Muscle layer of duodenum (tissue), 2 donors: Measurements from ENCODE around the gene PCBP3.

Source experiments
- H3K27ac ChIP-seq: one replicate; pipeline ENCODE4 v1.7.0; 2013; ENCODE audit warnings: mild to moderate bottlenecking, low read length
- H3K27me3 ChIP-seq: one replicate; pipeline ENCODE4 v1.7.0; 2013; ENCODE audit warnings: low read depth, mild to moderate bottlenecking, control low read depth, low read length
- H3K36me3 ChIP-seq, 2 donors: one replicate each; pipeline ENCODE4 v1.7.0; 2013; ENCODE audit warnings: low read length in 2 of 2, control low read depth in 1 of 2, mild to moderate bottlenecking in 1 of 2; ENCODE audit not compliant: insufficient read depth in 2 of 2, control insufficient read depth in 1 of 2
- H3K4me1 ChIP-seq, 2 donors: one replicate each; pipeline ENCODE4 v1.7.0; 2013; ENCODE audit warnings: low read length in 2 of 2, mild to moderate bottlenecking in 2 of 2, control low read depth in 1 of 2, moderate library complexity in 1 of 2; ENCODE audit not compliant: insufficient read depth in 2 of 2, control insufficient read depth in 1 of 2
- H3K4me3 ChIP-seq, 2 donors: one replicate each; pipeline ENCODE4 v1.7.0; 2013; ENCODE audit warnings: low read length in 2 of 2, low read depth in 1 of 2, mild to moderate bottlenecking in 1 of 2
- H3K9me3 ChIP-seq, 2 donors: one replicate each; pipeline ENCODE4 v1.7.0; 2013; ENCODE audit warnings: low read length in 2 of 2, control low read depth in 1 of 2, mild to moderate bottlenecking in 1 of 2; ENCODE audit not compliant: control insufficient read depth in 1 of 2
- donor health status: healthy.

PCBP3 gene

DNA sequence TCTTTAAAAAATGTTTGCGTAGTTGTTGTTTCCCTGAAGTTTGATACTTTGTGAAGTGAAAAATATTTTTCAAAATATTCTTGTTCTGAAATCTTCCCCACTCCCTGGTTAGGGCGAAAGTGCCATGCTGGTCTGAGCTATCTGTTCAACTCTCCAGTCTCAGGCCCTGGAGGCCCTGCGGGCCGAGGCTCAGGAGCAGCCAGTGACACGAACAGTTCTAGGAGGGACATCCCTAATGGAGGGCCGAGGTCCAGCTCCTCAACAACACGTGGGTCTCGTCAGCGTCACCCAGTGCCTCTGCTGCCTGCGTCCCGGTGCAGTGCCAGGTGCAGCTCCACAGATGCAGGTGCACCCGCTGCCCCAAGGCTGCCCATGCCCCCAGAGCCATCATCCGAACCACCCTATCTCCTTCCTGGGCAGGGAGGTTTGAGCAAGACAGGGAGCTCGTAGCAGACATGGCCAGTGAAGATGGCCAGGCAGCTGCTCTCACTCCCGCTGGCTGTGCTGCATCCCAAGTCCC is 268.3 kb downstream of the PCBP3 start:
- H3K4me1 ChIP-seq, result no peaks in the 10 kb centered on the region
- no peaks in the 10 kb centered on the region for H3K9me3 ChIP-seq
- no peak overlapping the region for H3K27ac ChIP-seq
- H3K36me3 ChIP-seq, result no peaks in the 10 kb centered on the region
- H3K27me3 ChIP-seq, result no peaks in the 10 kb centered on the region
- H3K4me3 ChIP-seq, result no peak overlapping the region

- H3K27ac ChIP-seq, result no peak overlapping the region
- no peaks in the 10 kb centered on the region for H3K36me3 ChIP-seq
- no peaks in the 10 kb centered on the region for H3K4me1 ChIP-seq
- H3K4me3 ChIP-seq, result no peak overlapping the region
- no peaks in the 10 kb centered on the region for H3K9me3 ChIP-seq
- no peaks in the 10 kb centered on the region for H3K27me3 ChIP-seq
Observed at GRCh38 chr21:45912611-45913417, 269.3 kb downstream of the PCBP3 start.

DNA sequence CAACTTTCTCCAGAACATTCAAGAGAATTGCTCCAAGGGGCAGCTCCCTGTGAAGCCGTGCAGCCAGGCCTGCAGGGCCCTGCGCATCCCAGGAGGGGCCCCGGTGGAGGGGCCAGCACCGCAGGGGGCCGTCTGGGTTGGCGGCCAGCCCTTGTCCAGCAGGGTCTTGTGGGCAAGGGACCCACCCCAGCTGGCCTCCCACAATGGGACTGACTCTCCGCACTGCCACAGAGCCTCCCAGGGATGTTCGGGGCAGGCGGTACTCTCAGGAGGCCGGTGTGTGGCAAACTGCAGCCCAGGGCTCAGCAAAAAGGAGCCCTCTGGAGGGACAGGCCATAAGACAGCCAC is 269.9 kb downstream of the PCBP3 start:
- Histone ChIP-seq H3K36me3 (no peaks in the 10 kb centered on the region), H3K4me3 (no peak overlapping the region), H3K27ac (no peak overlapping the region), H3K4me1 (no peaks in the 10 kb centered on the region), H3K9me3 (no peaks in the 10 kb centered on the region), H3K27me3 (no peaks in the 10 kb centered on the region)

GRCh38 chr21:45913886-45914285 is 270.4 kb downstream of the PCBP3 start:
- H3K36me3 ChIP-seq, result no peaks in the 10 kb centered on the region
- no peak overlapping the region for H3K4me3 ChIP-seq
- H3K9me3 ChIP-seq, result no peaks in the 10 kb centered on the region
- no peaks in the 10 kb centered on the region for H3K27me3 ChIP-seq
- no peak overlapping the region for H3K27ac ChIP-seq
- no peaks in the 10 kb centered on the region for H3K4me1 ChIP-seq

DNA sequence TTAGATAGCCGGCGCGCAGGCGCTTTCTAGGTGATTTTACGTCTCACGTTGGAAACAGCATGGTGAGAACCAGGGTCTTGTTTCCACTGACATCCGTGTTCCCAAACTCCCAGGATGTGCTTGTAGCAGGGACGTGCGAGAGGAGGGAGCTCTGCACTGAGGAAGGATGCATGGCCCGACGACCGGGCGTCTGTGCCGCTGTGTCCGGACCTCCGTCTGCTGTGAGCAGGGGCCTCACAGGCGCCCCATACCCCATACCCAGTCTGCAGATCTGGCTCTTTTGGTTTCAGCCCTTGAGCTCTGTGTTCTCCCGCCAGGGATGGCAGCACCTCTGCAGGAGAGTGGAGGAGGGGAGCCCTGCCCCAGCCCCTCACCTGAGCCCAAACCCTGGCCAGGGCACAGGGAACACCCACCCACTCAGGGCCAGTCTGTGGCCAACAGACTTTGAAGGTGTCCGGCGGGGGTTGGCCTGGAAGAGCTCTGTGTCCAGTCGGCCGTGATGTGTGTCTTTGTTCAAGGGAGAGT is 270.9 kb downstream of the PCBP3 start:
- Histone ChIP-seq H3K4me1 (no peaks in the 10 kb centered on the region), H3K9me3 (no peaks in the 10 kb centered on the region), H3K27me3 (no peaks in the 10 kb centered on the region), H3K36me3 (no peaks in the 10 kb centered on the region), H3K4me3 (no peak overlapping the region), H3K27ac (no peak overlapping the region)

- H3K27me3 ChIP-seq, result no peaks in the 10 kb centered on the region
- no peaks in the 10 kb centered on the region for H3K36me3 ChIP-seq
- H3K4me1 ChIP-seq, result no peaks in the 10 kb centered on the region
- no peaks in the 10 kb centered on the region for H3K9me3 ChIP-seq
- H3K27ac ChIP-seq, result no peak overlapping the region
- no peak overlapping the region for H3K4me3 ChIP-seq
Observed at GRCh38 chr21:45916011-45916840, 272.7 kb downstream of the PCBP3 start.

DNA sequence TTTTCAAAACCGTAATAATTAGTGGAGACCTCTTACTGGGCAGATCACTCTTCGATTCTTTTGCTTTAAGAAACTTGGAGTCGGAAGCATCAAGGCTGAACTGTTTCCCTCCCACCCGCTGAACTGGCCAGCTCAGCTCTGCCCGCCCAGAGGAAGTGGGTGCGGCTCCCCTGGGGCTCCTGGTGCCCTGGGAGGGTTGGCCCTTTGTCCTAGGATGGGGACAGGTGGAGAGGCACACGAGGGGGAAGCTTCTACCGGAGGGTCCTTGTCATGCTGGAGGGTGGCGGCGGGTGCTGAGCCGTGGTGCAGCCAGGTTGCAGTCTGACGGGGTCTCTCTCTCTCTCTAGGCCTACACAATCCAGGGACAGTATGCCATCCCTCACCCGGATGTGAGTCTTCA is 273.7 kb downstream of the PCBP3 start:
- H3K27me3 ChIP-seq, result no peaks in the 10 kb centered on the region
- H3K4me3 ChIP-seq, result no peak overlapping the region
- no peaks in the 10 kb centered on the region for H3K9me3 ChIP-seq
- no peak overlapping the region for H3K27ac ChIP-seq
- no peaks in the 10 kb centered on the region for H3K36me3 ChIP-seq
- H3K4me1 ChIP-seq, result no peaks in the 10 kb centered on the region

DNA sequence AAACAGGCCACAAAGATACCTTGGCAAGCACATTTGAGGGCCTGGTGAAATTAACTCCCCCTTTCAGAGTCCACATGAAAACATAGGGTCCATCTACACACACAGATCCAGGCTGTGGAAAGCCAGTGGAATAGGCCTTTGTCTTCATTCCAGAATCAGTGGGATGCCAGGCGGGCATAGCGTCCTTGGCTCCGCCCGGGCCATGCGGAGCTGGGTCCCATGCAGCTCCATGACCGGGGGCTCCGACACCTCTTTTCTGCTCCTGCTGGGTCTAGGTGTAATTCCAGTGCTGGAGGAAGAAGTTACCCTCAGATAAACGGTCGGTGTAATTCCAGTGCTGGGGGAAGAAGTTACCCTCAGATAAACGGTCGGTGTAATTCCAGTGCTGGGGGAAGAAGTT is 274.5 kb downstream of the PCBP3 start:
- no peaks in the 10 kb centered on the region for H3K9me3 ChIP-seq
- H3K27ac ChIP-seq, result no peak overlapping the region
- no peaks in the 10 kb centered on the region for H3K36me3 ChIP-seq
- H3K4me3 ChIP-seq, result no peak overlapping the region
- H3K27me3 ChIP-seq, result no peaks in the 10 kb centered on the region
- H3K4me1 ChIP-seq, result peaks cover 0 to 1% of the 10 kb centered on the region in 2 donors

DNA sequence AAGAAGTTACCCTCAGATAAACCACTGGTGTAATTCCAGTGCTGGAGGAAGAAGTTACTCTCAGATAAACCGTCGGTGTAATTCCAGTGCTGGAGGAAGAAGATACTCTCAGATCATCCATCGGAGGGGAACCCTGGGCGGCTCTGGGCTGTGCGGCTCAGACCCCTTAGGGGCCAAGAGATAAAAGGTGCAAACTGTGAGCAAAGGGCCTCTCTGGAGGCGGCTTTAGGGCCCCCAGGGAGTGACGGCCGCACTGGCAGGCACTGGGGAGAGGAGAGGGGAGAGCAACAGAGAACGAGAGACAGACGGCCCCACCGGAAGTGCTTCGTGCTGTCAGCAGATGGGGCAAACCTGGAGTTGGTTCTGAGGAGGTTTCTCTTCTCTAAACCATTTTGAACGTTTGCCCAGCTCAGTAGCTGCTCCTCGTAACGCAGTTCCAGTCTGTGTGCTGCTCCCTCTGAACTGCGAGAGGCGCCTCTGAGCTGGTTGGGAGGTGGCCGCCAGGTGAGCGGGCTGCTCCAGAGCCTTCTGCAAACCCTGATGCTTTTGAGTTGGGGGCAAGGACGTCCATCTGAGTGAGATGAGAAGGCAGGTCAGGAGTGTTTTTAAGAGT is 275.4 kb downstream of the PCBP3 start:
- H3K4me1 ChIP-seq, result peaks cover 0 to 7% of the 10 kb centered on the region in 2 donors
- no peak overlapping the region for H3K27ac ChIP-seq

GRCh38 chr21:45919593-45919992 is 276.1 kb downstream of the PCBP3 start:
- H3K36me3 ChIP-seq, result no peaks in the 10 kb centered on the region
- no peaks in the 10 kb centered on the region for H3K9me3 ChIP-seq
- no peak overlapping the region for H3K4me3 ChIP-seq
- H3K27ac ChIP-seq, result no peak overlapping the region
- H3K4me1 ChIP-seq, result peaks cover 0 to 7% of the 10 kb centered on the region in 2 donors
- no peaks in the 10 kb centered on the region for H3K27me3 ChIP-seq

More for the DNA sequence above, 275.4 kb downstream of the PCBP3 start:
- no peak overlapping the region for H3K4me3 ChIP-seq
- no peaks in the 10 kb centered on the region for H3K9me3 ChIP-seq
- no peaks in the 10 kb centered on the region for H3K36me3 ChIP-seq
- no peaks in the 10 kb centered on the region for H3K27me3 ChIP-seq
